ENCODE measurements around the gene ANKAR. TPM values are rescaled to one million over a fixed set of nuclear protein-coding genes. Genes with fewer than 3 reads are reported as not detected.

Gene ANKAR
- total RNA-seq, 4 donors from 2014 or later: 0.95 to 11.0 (median 5.3) TPM

DNA sequence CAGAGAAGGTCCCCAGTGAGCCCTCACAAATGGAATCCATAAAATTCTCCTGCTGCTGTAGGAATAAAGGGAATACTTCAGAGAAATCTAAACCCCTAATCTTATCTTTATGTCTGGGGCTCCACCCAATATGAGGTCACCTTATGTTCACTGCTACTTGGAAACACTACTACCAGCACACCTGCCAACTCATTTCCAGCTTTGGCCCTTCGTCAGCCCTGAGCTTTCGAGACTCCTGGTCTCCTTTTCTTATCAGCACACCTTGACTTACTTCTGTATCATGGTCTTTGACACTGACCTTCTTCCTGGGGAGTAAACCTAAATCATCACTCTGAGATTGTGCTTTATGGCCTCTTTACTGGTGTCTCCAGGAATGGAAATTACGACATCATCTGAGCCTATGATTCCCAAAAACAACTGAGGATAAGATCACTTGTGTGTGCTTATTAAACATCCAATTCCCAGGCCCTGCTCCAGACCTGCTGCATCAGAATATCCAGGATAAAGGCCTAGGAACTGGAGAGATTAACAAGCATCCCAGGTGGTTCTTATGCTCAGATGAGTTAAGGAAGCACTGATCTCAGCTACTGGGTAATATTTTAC is 35.4 kb upstream of the ANKAR start:
- Histone ChIP-seq H3K4me1 (no peaks in the 10 kb centered on the region), H3K4me3 (no peak overlapping the region), H3K27ac (no peak overlapping the region), H3K9me3 (no peaks in the 10 kb centered on the region), H3K27me3 (no peaks in the 10 kb centered on the region), H3K36me3 (no peaks in the 10 kb centered on the region)
- no peak for TF ChIP-seq POLR2A (IDR thresholded peaks at IDR 0.05)
- TF ChIP-seq EP300 (IDR thresholded peaks at IDR 0.05): no peak
- TF ChIP-seq POLR2AphosphoS5 (IDR thresholded peaks at IDR 0.05): no peak
- TF ChIP-seq, protein P1, sequence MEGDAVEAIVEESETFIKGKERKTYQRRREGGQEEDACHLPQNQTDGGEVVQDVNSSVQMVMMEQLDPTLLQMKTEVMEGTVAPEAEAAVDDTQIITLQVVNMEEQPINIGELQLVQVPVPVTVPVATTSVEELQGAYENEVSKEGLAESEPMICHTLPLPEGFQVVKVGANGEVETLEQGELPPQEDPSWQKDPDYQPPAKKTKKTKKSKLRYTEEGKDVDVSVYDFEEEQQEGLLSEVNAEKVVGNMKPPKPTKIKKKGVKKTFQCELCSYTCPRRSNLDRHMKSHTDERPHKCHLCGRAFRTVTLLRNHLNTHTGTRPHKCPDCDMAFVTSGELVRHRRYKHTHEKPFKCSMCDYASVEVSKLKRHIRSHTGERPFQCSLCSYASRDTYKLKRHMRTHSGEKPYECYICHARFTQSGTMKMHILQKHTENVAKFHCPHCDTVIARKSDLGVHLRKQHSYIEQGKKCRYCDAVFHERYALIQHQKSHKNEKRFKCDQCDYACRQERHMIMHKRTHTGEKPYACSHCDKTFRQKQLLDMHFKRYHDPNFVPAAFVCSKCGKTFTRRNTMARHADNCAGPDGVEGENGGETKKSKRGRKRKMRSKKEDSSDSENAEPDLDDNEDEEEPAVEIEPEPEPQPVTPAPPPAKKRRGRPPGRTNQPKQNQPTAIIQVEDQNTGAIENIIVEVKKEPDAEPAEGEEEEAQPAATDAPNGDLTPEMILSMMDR (IDR thresholded peaks at IDR 0.05): no peak
- no peak for DNase-seq (ENCODE audit: low spot score in 2 of 2)
- WGBS: 47% methylated on average over 3 of the region's 3 CpGs

DNA sequence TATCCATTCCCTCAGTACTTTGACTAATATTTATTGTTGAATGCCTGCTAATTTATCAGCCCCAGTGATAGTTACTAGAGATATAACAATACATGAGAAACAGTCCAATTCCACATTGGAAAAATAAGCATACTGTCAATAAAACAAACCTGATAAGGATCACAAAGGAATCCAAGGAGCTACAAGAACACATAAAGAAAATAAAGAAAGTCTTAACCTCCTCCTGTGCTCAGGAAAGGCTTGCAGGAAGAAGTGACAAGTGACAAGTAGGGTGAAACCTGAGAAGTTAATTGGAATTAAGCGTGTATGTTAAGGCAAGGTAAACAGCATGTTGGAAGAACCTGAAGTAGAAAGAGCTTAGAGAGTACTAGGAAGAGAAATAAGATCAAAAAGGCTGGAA is 33.5 kb upstream of the ANKAR start:
- Histone ChIP-seq H3K27me3 (no peaks in the 10 kb centered on the region), H3K36me3 (no peaks in the 10 kb centered on the region), H3K9me3 (no peaks in the 10 kb centered on the region), H3K4me1 (no peaks in the 10 kb centered on the region), H3K27ac (no peak overlapping the region), H3K4me3 (no peak overlapping the region)
- TF ChIP-seq, protein P1 (IDR thresholded peaks at IDR 0.05): no peak
- TF ChIP-seq POLR2AphosphoS5 (IDR thresholded peaks at IDR 0.05): no peak
- no peak for TF ChIP-seq EP300 (IDR thresholded peaks at IDR 0.05)
- no peak for TF ChIP-seq POLR2A (IDR thresholded peaks at IDR 0.05)
- WGBS: 76% methylated on average over 1 of the region's 1 CpG
- no peak for DNase-seq (ENCODE audit: low spot score in 2 of 2)

DNA sequence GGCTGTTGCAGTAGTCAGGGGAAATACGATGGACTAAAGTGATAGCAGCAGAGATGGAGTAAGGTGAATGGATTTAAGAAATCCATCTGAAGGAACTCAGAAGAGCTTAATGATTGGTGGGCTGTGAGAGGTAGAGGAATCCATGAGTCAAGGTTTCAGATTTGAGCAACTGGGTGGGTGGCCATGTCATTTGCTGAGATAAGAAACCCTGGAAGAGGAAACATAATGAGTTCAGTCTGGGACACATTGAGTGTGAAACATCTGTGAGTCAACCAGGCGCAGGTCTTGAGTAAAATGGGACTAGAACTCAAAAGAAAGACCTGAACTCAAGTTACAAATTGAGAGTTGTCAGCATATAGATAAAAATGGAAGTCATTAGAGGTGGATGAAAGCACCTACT is 32.9 kb upstream of the ANKAR start:
- TF ChIP-seq EP300 (IDR thresholded peaks at IDR 0.05): no peak
- TF ChIP-seq, protein P1 (IDR thresholded peaks at IDR 0.05): no peak
- no peak for TF ChIP-seq POLR2A (IDR thresholded peaks at IDR 0.05)
- no peak for TF ChIP-seq POLR2AphosphoS5 (IDR thresholded peaks at IDR 0.05)
- no peak overlapping the region for H3K4me3 ChIP-seq
- H3K27ac ChIP-seq: no peak overlapping the region
- no peak for DNase-seq (ENCODE audit: low spot score in 2 of 2)
- WGBS: 88% methylated on average over 2 of the region's 2 CpGs
- no peaks in the 10 kb centered on the region for H3K36me3 ChIP-seq
- no peaks in the 10 kb centered on the region for H3K4me1 ChIP-seq
- no peaks in the 10 kb centered on the region for H3K9me3 ChIP-seq
- no peaks in the 10 kb centered on the region for H3K27me3 ChIP-seq

DNA sequence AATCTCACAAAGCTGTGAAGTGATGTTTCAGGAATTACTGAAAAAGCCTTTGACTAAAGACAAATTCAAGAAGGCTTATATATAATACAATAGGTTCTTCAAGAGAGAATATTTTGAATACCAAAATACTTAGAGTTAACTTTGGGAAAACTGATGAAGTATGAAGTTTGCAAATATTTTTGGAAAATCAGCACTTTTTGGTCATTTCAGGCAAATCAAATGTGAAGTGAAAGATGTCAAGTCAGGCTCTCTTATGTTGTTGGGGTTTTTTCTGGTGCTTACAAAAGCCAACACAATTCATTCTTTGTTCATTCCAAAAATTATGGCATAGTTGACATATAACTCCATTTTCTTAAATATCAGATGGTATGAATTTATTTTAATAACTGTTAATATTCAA is 27.9 kb upstream of the ANKAR start:
- H3K4me3 ChIP-seq: no peak overlapping the region
- no peak for DNase-seq (ENCODE audit: low spot score in 2 of 2)
- H3K4me1 ChIP-seq: no peaks in the 10 kb centered on the region
- H3K27ac ChIP-seq: no peak overlapping the region
- H3K27me3 ChIP-seq: no peaks in the 10 kb centered on the region
- TF ChIP-seq EP300 (IDR thresholded peaks at IDR 0.05) (no peak), POLR2A (IDR thresholded peaks at IDR 0.05) (no peak), POLR2AphosphoS5 (IDR thresholded peaks at IDR 0.05) (no peak)
- TF ChIP-seq, protein P1 (IDR thresholded peaks at IDR 0.05): no peak
- H3K9me3 ChIP-seq: no peaks in the 10 kb centered on the region
- H3K36me3 ChIP-seq: no peaks in the 10 kb centered on the region

DNA sequence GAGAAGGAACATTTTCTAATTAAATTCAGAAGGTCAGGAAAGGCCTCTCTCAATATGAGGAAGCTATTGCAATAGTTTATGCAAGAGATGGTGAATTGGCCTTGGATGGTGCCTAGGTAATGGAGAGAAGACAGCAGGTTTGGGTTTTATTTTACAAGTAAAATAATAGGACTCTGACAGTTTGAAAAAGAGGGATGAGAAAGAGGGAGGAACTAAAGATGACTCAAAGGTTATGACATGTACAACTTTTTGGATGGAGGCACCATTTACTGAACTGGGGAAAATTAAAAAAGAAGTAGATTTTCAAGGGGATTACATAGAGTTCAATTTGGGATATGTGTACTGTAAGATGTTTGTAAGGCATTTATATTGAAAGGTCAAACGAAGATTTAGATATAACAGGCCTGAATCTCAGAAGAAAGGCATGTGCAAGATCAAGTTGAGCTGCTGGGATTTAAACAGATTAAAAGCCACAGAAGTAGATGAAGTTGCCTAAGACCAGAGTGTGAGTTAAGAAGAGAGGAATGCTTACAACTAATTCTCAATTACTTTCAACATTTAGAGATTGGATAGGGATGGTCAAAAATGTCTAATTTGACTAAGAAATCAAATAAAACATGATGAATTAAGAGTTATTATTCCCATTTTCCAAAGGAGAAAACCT is 25.5 kb upstream of the ANKAR start:
- whole genome bisulfite sequencing: 82% methylated on average over 1 of the region's 1 CpG
- TF ChIP-seq, protein P1 (IDR thresholded peaks at IDR 0.05): no peak
- TF ChIP-seq EP300 (IDR thresholded peaks at IDR 0.05) (no peak), POLR2A (IDR thresholded peaks at IDR 0.05) (no peak), POLR2AphosphoS5 (IDR thresholded peaks at IDR 0.05) (no peak)
- H3K36me3 ChIP-seq: no peaks in the 10 kb centered on the region

More for the DNA sequence above, 25.5 kb upstream of the ANKAR start:
- Histone ChIP-seq H3K27me3 (no peaks in the 10 kb centered on the region), H3K4me1 (no peaks in the 10 kb centered on the region), H3K9me3 (no peaks in the 10 kb centered on the region), H3K27ac (no peak overlapping the region), H3K4me3 (no peak overlapping the region)
- DNase-seq (ENCODE audit: low spot score in 2 of 2): no peak

Measured in suprapubic skin (tissue), 4 donors.